Measurements from ENCODE around the gene RRP7A. TPM values are rescaled to one million over a fixed set of nuclear protein-coding genes. Genes with fewer than 3 reads are reported as not detected.

RRP7A gene
- total and polyA plus RNA-seq, 2 of the 13 experiments (the other 11 are each of a cell fraction or from before 2014, with no cell fraction given): 15.3 to 41.6 TPM

DNA sequence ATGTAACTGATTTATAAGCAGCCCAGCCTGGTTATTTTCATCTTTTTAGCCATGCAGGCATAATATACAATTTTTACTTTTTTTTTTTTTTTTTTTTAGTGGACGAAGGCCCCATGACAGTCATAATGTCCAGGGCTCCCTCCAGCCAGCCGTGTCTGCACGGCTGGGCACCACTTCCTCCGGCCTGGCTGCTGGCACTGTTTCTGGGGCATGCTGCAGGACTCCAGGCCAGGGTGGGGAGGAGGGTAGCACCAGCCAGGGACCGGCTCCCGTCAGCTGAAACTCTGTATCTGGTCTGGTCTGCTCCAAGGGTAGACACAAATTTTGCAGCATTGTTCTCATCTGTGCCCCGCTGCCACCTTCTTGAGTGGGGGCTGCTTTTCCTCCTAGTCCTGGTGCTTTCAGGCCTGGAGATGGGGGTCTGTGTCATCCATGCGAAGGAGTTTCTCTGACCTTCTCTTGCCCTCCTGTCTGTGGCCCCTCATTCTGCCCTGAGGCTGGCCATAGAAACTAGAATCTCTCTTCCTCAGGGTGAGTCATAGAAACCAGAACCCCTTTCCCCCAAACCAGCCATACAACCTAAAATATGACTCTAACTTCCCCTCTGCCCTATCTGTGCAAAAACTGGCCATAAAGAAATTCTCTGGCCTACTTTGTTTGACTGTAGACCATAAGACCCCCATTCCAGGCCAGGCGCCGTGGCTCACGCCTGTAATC, 9.2 kb upstream of the RRP7A start:
- no peaks in the 10 kb centered on the region for H3K9me3 ChIP-seq (ENCODE audit: low read length)
- no peaks in the 10 kb centered on the region; a peak in 1 of 5 replicates for H3K27me3 ChIP-seq (ENCODE audit: control insufficient read depth in 1 of 2, insufficient read depth in 2 of 2, low read length in 2 of 2)
- intact Hi-C loops (cut with micrococcal nuclease; ENCODE audit: unreplicated experiment) (no loop called here), in situ Hi-C loops (cut with HindIII; ENCODE audit: extremely low pct_ligation_motif_present, low pct_unique_long_range_greater_than_20kb) (no loop called here)
- peaks cover 9% of the 10 kb centered on the region for H3K4me1 ChIP-seq (ENCODE audit: insufficient read depth, low read length)
- no peak overlapping the region for H3K9ac ChIP-seq (ENCODE audit: insufficient read depth, low read depth, low read length)
- ATAC-seq (no peak), DNase-seq (ENCODE audit: low spot score) (no peak), FAIRE-seq (no peak)
- 75% methylated on average over 11 of the region's 11 CpGs for WGBS (ENCODE audit: low lambda C conversion rate)
- no peak overlapping the region for H2AFZ ChIP-seq (ENCODE audit: low read length)
- BruUV-seq (replicated peaks): no TSS peak
- H3K79me2 ChIP-seq (ENCODE audit: insufficient read depth, low read length): no peaks in the 10 kb centered on the region
- H3K36me3 ChIP-seq (replicated peaks in 1 of 2; ENCODE audit: control insufficient read depth in 1 of 2, insufficient read depth in 2 of 2, low read length in 2 of 2): no peaks in the 10 kb centered on the region
- POLR2A ChIA-PET: no interaction called here
- CTCF ChIA-PET (ENCODE audit: low intra/inter-chr PET ratio, low total read pairs): no interaction called here
- no peaks in the 10 kb centered on the region for H4K20me1 ChIP-seq (ENCODE audit: insufficient read depth, low read length)
- no peak overlapping the region for H3K4me3 ChIP-seq (replicated peaks in 1 of 3; ENCODE audit: insufficient read depth in 1 of 3, low read depth in 2 of 3, low read length in 3 of 3)
- H3K4me2 ChIP-seq (ENCODE audit: low read depth, low read length): no peak overlapping the region
- no peak overlapping the region for H3K27ac ChIP-seq (ENCODE audit: extremely low read length, insufficient read depth, low read length)
- TF ChIP-seq ESRRA (CRISPR knock-in tag; IDR thresholded peaks at IDR 0.05; ENCODE audit: low read depth) (no peak), ZNF557 (CRISPR knock-in tag; IDR thresholded peaks at IDR 0.05) (no peak), SRSF4 (IDR thresholded peaks at IDR 0.05; ENCODE audit: low read depth, low read length, poor library complexity, severe bottlenecking) (no peak), ZNF12 (CRISPR knock-in tag; IDR thresholded peaks at IDR 0.05) (no peak), RFXANK (CRISPR knock-in tag; IDR thresholded peaks at IDR 0.05) (no peak), HMG20A (CRISPR knock-in tag; IDR thresholded peaks at IDR 0.05; ENCODE audit: borderline replicate concordance) (no peak), MYC (CRISPR knock-in tag; IDR thresholded peaks at IDR 0.05; ENCODE audit: borderline replicate concordance) (no peak), ZNF546 (CRISPR knock-in tag; conservative IDR thresholded peaks at IDR 0.05) (no peak), CHD2 (IDR thresholded peaks at IDR 0.05; ENCODE audit: low read depth, low read length) (no peak), HDAC2 (CRISPR knock-in tag; IDR thresholded peaks at IDR 0.05) (no peak)
- TF ChIP-seq, protein P1, sequence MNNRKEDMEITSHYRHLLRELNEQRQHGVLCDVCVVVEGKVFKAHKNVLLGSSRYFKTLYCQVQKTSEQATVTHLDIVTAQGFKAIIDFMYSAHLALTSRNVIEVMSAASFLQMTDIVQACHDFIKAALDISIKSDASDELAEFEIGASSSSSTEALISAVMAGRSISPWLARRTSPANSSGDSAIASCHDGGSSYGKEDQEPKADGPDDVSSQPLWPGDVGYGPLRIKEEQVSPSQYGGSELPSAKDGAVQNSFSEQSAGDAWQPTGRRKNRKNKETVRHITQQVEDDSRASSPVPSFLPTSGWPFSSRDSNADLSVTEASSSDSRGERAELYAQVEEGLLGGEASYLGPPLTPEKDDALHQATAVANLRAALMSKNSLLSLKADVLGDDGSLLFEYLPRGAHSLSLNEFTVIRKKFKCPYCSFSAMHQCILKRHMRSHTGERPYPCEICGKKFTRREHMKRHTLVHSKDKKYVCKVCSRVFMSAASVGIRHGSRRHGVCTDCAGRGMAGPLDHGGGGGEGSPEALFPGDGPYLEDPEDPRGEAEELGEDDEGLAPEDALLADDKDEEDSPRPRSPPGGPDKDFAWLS (CRISPR knock-in tag; IDR thresholded peaks at IDR 0.05; ENCODE audit: borderline replicate concordance): no peak
- TF ChIP-seq, protein P2, sequence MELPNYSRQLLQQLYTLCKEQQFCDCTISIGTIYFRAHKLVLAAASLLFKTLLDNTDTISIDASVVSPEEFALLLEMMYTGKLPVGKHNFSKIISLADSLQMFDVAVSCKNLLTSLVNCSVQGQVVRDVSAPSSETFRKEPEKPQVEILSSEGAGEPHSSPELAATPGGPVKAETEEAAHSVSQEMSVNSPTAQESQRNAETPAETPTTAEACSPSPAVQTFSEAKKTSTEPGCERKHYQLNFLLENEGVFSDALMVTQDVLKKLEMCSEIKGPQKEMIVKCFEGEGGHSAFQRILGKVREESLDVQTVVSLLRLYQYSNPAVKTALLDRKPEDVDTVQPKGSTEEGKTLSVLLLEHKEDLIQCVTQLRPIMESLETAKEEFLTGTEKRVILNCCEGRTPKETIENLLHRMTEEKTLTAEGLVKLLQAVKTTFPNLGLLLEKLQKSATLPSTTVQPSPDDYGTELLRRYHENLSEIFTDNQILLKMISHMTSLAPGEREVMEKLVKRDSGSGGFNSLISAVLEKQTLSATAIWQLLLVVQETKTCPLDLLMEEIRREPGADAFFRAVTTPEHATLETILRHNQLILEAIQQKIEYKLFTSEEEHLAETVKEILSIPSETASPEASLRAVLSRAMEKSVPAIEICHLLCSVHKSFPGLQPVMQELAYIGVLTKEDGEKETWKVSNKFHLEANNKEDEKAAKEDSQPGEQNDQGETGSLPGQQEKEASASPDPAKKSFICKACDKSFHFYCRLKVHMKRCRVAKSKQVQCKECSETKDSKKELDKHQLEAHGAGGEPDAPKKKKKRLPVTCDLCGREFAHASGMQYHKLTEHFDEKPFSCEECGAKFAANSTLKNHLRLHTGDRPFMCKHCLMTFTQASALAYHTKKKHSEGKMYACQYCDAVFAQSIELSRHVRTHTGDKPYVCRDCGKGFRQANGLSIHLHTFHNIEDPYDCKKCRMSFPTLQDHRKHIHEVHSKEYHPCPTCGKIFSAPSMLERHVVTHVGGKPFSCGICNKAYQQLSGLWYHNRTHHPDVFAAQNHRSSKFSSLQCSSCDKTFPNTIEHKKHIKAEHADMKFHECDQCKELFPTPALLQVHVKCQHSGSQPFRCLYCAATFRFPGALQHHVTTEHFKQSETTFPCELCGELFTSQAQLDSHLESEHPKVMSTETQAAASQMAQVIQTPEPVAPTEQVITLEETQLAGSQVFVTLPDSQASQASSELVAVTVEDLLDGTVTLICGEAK (IDR thresholded peaks at IDR 0.05): no peak
- TF ChIP-seq, protein P2 (CRISPR knock-in tag; IDR thresholded peaks at IDR 0.05): no peak
- TF ChIP-seq, protein P3, sequence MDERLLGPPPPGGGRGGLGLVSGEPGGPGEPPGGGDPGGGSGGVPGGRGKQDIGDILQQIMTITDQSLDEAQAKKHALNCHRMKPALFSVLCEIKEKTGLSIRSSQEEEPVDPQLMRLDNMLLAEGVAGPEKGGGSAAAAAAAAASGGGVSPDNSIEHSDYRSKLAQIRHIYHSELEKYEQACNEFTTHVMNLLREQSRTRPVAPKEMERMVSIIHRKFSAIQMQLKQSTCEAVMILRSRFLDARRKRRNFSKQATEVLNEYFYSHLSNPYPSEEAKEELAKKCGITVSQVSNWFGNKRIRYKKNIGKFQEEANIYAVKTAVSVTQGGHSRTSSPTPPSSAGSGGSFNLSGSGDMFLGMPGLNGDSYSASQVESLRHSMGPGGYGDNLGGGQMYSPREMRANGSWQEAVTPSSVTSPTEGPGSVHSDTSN (CRISPR knock-in tag; IDR thresholded peaks at IDR 0.05): no peak
